Left ventricle myocardium inferior (tissue), 1 donor: ENCODE measurements around the gene MRRF. TPM values are rescaled to one million over a fixed set of nuclear protein-coding genes. Genes with fewer than 3 reads are reported as not detected.
A peak's percentile ranks its signal among the peaks of the same experiment; 100 is the strongest.

Source experiments
- DNase-seq: peaks from one replicate; pipeline ENCODE4 v3.0.0-alpha.2; 2020
- H3K27ac ChIP-seq: fragments of 200-600 bp; replicated peaks from 2 replicates; pipeline ENCODE4 v1.8.0; 2021
- H3K27me3 ChIP-seq: fragments of 200-600 bp; 2 replicates; pipeline ENCODE4 v1.8.0; 2021; ENCODE audit warnings: low read depth
- H3K36me3 ChIP-seq: fragments of 200-600 bp; 2 replicates; pipeline ENCODE4 v1.8.0; 2021
- H3K4me1 ChIP-seq: fragments of 200-600 bp; 2 replicates; pipeline ENCODE4 v1.8.0; 2021
- H3K4me3 ChIP-seq: fragments of 200-600 bp; 2 replicates; pipeline ENCODE4 v1.8.0; 2021; ENCODE audit warnings: mild to moderate bottlenecking, moderate library complexity
- H3K9me3 ChIP-seq: fragments of 200-600 bp; replicated peaks from 2 replicates; pipeline ENCODE4 v1.8.0; 2021
- intact Hi-C: fragments of 100-400 bp; cut with micrococcal nuclease; formaldehyde crosslinking; loops from one replicate; pipeline ENCODE4 v1.11.0; 2022
- total RNA-seq: library from RNA; stranded (reverse); fragmentation: NEBNext Ultra II Directional; extraction: Animal tissue kit (Norgen Biotek cat#: 25700); gene quantifications from one replicate; pipeline ENCODE4 v1.2.1, GENCODE V29; 2021
- TF ChIP-seq, protein P1 (sequence below): fragments of 200-600 bp; IDR thresholded peaks from 2 replicates; pipeline ENCODE4 v1.8.0; 2021; ENCODE audit warnings: antibody characterized with exemption, mild to moderate bottlenecking, borderline replicate concordance
- donor health status: DM: no; HTN: yes; CAD: no; lungs with severe emphysema.

MRRF gene
- total RNA-seq, 1 donor from 2014 or later, result 35.8 TPM

DNA sequence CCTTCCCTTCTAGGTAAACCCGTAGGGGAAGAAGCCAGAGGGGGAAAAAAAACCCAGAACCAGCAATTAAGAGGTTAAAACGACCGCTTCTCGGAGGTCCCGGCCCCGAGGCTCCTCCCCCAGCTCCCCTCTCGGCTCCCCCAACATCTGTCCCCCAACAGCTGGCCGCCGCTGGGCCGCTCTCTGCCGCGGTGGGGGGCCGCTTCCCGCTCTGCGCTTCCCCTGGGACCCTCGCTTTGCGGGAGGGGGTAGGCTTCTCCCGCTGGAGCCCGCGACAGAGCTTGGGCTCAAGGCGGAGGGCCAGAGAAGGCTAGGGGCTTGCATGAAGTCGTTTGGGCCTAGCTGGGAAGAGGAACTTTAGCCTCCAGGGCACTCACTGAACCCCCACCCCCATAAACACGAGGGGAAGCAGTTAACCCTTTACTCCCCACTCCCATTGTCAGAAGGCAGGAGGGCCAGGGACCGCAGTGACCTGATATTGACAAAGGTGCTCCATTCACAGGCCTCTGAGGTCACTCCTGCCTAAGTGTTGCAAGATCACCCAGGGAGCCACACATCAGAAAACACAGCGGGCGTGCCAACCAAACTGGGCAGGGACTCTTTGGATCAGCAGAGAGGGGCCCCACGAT lies 43.4 kb upstream of the MRRF start:
- intact Hi-C loops, result no loop called here
- Histone ChIP-seq H3K27ac (no peak overlapping the region), H3K9me3 (no peaks in the 10 kb centered on the region), H3K4me1 (peaks cover 42% of the 10 kb centered on the region), H3K27me3 (peaks cover 100% of the 10 kb centered on the region), H3K4me3 (no peak overlapping the region), H3K36me3 (no peaks in the 10 kb centered on the region)
- DNase-seq, result no peak
- TF ChIP-seq, protein P1, sequence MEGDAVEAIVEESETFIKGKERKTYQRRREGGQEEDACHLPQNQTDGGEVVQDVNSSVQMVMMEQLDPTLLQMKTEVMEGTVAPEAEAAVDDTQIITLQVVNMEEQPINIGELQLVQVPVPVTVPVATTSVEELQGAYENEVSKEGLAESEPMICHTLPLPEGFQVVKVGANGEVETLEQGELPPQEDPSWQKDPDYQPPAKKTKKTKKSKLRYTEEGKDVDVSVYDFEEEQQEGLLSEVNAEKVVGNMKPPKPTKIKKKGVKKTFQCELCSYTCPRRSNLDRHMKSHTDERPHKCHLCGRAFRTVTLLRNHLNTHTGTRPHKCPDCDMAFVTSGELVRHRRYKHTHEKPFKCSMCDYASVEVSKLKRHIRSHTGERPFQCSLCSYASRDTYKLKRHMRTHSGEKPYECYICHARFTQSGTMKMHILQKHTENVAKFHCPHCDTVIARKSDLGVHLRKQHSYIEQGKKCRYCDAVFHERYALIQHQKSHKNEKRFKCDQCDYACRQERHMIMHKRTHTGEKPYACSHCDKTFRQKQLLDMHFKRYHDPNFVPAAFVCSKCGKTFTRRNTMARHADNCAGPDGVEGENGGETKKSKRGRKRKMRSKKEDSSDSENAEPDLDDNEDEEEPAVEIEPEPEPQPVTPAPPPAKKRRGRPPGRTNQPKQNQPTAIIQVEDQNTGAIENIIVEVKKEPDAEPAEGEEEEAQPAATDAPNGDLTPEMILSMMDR, result no peak

DNA sequence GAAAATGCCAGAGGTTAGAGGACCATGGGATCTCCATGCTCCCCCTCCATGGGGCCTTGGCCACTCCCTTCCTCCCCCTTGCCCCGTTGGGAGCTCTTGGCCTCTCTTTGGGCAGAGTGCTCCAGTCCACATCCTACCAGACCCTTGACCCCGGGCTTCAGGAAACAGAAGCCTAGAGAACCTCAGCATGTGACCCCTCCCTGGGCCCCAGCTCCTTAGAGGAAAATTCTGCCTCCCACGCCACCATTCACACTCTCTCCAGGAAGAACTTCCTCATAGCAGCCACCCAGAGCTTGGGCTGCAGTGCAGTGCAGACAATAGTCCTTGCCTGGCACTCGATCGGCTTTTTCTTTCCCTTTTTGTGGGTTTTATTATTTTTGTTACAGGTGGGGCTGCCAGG lies 41.9 kb upstream of the MRRF start:
- TF ChIP-seq, protein P1, result no peak
- Histone ChIP-seq H3K36me3 (no peaks in the 10 kb centered on the region), H3K27ac (no peak overlapping the region), H3K4me1 (peaks cover 57% of the 10 kb centered on the region), H3K9me3 (no peaks in the 10 kb centered on the region), H3K4me3 (no peak overlapping the region), H3K27me3 (peaks cover 100% of the 10 kb centered on the region)
- intact Hi-C loops, result no loop called here
- DNase-seq, result no peak

DNA sequence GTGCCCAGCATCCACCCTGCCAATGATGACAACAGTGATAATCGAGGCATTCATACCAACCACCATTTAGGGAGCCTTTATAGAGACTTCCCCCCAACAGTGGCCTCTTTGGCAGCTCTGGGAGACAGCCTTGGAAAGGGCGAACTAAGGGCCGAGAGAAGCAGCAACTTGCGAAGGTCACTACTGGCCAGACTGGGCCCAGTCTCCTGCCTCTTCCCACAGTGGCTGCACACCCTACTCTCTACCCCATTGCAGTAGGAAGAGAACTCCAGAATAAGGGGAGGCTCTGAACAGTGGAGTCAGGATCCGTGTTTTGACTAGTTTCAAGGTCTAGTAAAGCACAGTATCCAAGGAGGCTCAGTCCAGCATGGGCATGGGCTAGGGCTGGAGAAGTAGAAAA lies 41.2 kb upstream of the MRRF start:
- peaks cover 62% of the 10 kb centered on the region for H3K4me1 ChIP-seq
- peaks cover 100% of the 10 kb centered on the region for H3K27me3 ChIP-seq

DNA sequence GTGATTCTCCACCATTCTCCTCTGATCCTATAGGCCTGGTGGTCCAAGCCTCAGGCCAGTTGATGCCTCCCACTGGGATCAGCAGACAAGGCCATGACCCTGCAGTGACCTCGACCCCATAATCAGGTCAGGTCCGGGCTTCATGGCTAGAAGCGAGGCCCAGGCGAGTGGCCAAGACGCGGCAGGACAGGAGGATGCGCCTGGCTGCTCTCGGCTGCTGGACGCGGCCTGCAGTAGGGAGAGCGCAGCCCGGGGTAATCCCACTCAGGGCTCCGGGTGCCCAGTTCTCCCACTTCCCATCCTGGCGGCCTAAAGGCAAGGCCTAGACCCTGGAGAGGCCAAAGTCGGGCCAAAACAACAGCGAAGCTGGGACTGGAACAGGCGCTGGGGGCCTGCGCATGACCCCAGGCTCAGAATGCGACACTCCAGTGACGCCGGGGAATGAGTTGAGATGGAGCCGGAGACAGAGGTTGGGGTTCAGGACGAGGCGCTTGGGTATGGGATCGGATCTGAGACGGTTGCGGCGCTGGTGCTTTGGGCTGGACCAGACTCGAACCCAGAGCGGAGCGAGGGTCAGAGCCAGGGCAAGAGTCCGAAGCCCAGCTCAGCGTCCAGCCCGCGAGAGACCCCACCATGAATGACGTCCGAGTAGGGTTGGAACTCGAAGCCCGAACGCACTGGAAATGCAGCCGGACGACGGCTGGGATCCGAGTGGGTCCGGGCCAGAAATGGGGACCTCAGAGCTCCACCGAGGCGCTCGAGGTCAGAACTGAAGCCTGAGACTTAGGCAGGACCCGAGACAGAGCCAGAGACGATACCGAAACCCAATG lies 39.2 kb upstream of the MRRF start:
- Histone ChIP-seq H3K36me3 (no peaks in the 10 kb centered on the region), H3K4me3 (peak overlapping the region; percentile 60), H3K9me3 (no peaks in the 10 kb centered on the region), H3K27me3 (peaks cover 100% of the 10 kb centered on the region), H3K4me1 (peaks cover 48% of the 10 kb centered on the region), H3K27ac (no peak overlapping the region)
- TF ChIP-seq, protein P1, result no peak
- intact Hi-C loops, result no loop called here
- DNase-seq, result no peak

More for the DNA sequence above, 41.2 kb upstream of the MRRF start:
- no peak overlapping the region for H3K27ac ChIP-seq
- DNase-seq, result no peak
- no peak overlapping the region for H3K4me3 ChIP-seq
- no peaks in the 10 kb centered on the region for H3K9me3 ChIP-seq
- H3K36me3 ChIP-seq, result no peaks in the 10 kb centered on the region
- intact Hi-C loops, result no loop called here
- TF ChIP-seq, protein P1, result no peak

DNA sequence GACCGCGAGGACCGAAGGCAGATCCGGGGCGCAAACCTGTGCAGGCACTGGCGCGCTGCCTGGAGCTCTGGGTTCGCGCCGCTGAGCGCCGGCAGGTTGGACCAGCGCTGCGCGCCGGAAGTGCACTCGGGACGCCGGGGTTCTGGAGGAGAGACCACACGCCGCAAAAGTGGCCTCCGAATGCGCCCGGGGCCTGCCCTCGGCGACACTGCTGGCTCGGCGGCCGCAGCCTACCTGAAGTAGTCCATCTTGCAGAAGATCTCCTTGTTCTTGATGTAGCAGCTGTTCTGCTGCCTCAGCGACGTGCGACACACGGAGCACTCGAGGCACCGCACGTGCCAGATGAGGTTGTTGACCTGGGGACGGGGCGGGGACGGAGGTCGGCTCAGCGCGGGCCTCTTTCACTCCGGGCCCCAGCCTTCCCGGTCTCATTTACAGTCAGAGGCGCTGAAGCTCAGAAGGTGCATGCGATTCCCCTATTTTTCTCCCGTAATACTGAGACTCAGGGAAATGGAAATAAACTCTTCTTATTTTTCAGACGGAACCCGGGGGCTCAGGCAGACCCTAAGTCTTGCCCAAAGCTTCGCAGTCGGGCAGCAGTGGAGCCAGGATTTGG lies 38.4 kb upstream of the MRRF start:
- intact Hi-C loops, result no loop called here
- H3K9me3 ChIP-seq, result no peaks in the 10 kb centered on the region
- TF ChIP-seq, protein P1, result no peak

More for the DNA sequence above, 38.4 kb upstream of the MRRF start:
- H3K27me3 ChIP-seq, result peaks cover 100% of the 10 kb centered on the region
- DNase-seq, result no peak
- peak overlapping the region; percentile 60 for H3K4me3 ChIP-seq
- H3K36me3 ChIP-seq, result no peaks in the 10 kb centered on the region
- no peak overlapping the region for H3K27ac ChIP-seq
- peaks cover 41% of the 10 kb centered on the region for H3K4me1 ChIP-seq
